HepG2 (cell line): ENCODE results near the gene GPS1. TPM values are rescaled to one million over a fixed set of nuclear protein-coding genes. Genes with fewer than 3 reads are reported as not detected.

Experiments used
- ATAC-seq: fragments of 200-7000 bp; cut with Tn5 transposase; 3 replicates; pipeline ENCODE4 v1.9.1; 2020; ENCODE audit warnings: mild to moderate bottlenecking, moderate library complexity
- BruUV-seq: library from RNA; stranded (reverse); fragments of 400-500 nt; replicated peaks from 2 replicates; lab custom pipeline; 2021; lab: Mats Ljungman, UMichigan
- CTCF ChIA-PET: fragments of 300-600 bp; formaldehyde crosslinking; extraction: SDS; loops from one replicate; lab custom pipeline; 2021; ENCODE audit warnings: low total read pairs, inconsistent platforms, low intra/inter-chr PET ratio; lab: Yijun Ruan, JAX
- POLR2A ChIA-PET: fragments of 350-600 bp; sonication (Branson Sonifier 250); formaldehyde crosslinking; loops from one replicate; lab custom pipeline; 2020; ENCODE audit warnings: antibody characterized with exemption, inconsistent platforms; lab: Yijun Ruan, JAX
- DNase-seq: peaks from one replicate; pipeline ENCODE4 v3.0.0-alpha.2; 2015; ENCODE audit warnings: low spot score
- FAIRE-seq: peaks from 3 replicates; lab custom pipeline; 2011; peaks lifted over from hg19 to GRCh38; lab: Jason Lieb, UNC
- H2AFZ ChIP-seq: one replicate; pipeline ENCODE4 v1.6.1; 2011; ENCODE audit warnings: low read length, inconsistent platforms
- H3K27ac ChIP-seq: fragments of 300-600 bp; 3 replicates; pipeline ENCODE4 v1.8.0; 2011; ENCODE audit warnings: mixed run types, mild to moderate bottlenecking, mixed read lengths, low read length, inconsistent platforms; ENCODE audit not compliant: insufficient read depth; ENCODE audit errors: extremely low read length
- H3K27me3 ChIP-seq, 2 experiments: fragments of 200-600 bp in 1 of 2; 2 replicates in 1 of 2; 3 replicates in 1 of 2; pipeline versions ENCODE4 v1.6.0 to v1.8.0; 2011; ENCODE audit warnings: low read length in 2 of 2, mild to moderate bottlenecking in 2 of 2, moderate library complexity in 2 of 2, inconsistent platforms in 1 of 2; ENCODE audit not compliant: insufficient read depth in 2 of 2, control insufficient read depth in 1 of 2
- H3K36me3 ChIP-seq, 2 experiments: fragments of 200-600 bp in 1 of 2; replicated peaks in 1 of 2; 2 replicates in 1 of 2; 3 replicates in 1 of 2; pipeline versions ENCODE4 v1.5.1 to v1.8.0; 2011; ENCODE audit warnings: low read length in 2 of 2, inconsistent platforms in 1 of 2; ENCODE audit not compliant: insufficient read depth in 2 of 2, control insufficient read depth in 1 of 2
- H3K4me1 ChIP-seq: 2 replicates; pipeline ENCODE4 v1.5.1; 2012; ENCODE audit warnings: low read length, inconsistent platforms; ENCODE audit not compliant: insufficient read depth
- H3K4me2 ChIP-seq: 2 replicates; pipeline ENCODE4 v1.6.0; 2011; ENCODE audit warnings: low read depth, low read length, inconsistent platforms
- H3K4me3 ChIP-seq, 3 experiments: fragments of 200-600 bp in 1 of 3; sonication (generic), shearing (Covaris generic) in 1 of 3; replicated peaks in 1 of 3; 2 replicates each; pipeline ENCODE4 v1.5.1; 2011 to 2016; ENCODE audit warnings: low read length in 3 of 3, inconsistent platforms in 2 of 3, low read depth in 2 of 3, mild to moderate bottlenecking in 2 of 3, control low read depth in 1 of 3, mixed read lengths in 1 of 3; ENCODE audit not compliant: insufficient read depth in 1 of 3
- H3K79me2 ChIP-seq: one replicate; pipeline ENCODE4 v1.6.1; 2011; ENCODE audit warnings: low read length, inconsistent platforms; ENCODE audit not compliant: insufficient read depth
- H3K9ac ChIP-seq: 2 replicates; pipeline ENCODE4 v1.6.0; 2011; ENCODE audit warnings: mild to moderate bottlenecking, low read depth, low read length, inconsistent platforms; ENCODE audit not compliant: insufficient read depth
- H3K9me3 ChIP-seq: 2 replicates; pipeline ENCODE4 v1.5.1; 2012; ENCODE audit warnings: mild to moderate bottlenecking, low read length
- H4K20me1 ChIP-seq: 2 replicates; pipeline ENCODE4 v1.6.0; 2011; ENCODE audit warnings: inconsistent platforms, mild to moderate bottlenecking, low read length, moderate library complexity; ENCODE audit not compliant: insufficient read depth
- AFF4 ChIP-seq: sonication (generic); formaldehyde crosslinking; IDR thresholded peaks from 2 replicates; pipeline ENCODE4 v1.4.0; 2020; ENCODE audit warnings: missing genetic modification reagents
- CTCF ChIP-seq: sonication (generic); formaldehyde crosslinking; IDR thresholded peaks from 2 replicates; pipeline ENCODE4 v1.5.0; 2020; ENCODE audit warnings: mild to moderate bottlenecking, missing genetic modification reagents, moderate library complexity
- ETV5 ChIP-seq: IDR thresholded peaks from 2 replicates; pipeline ENCODE4 v1.6.1; 2018; ENCODE audit warnings: missing biosample characterization, missing genetic modification reagents, inconsistent platforms, borderline replicate concordance
- MNT ChIP-seq: fragments of 450-650 bp; IDR thresholded peaks from 2 replicates; pipeline ENCODE4 v1.6.1; 2016
- ZBTB7A ChIP-seq: sonication (generic); formaldehyde crosslinking; IDR thresholded peaks from 2 replicates; pipeline ENCODE4 v1.8.0; 2022; ENCODE audit warnings: mild to moderate bottlenecking, missing genetic modification reagents
- ZFP91 ChIP-seq: sonication (generic); formaldehyde crosslinking; IDR thresholded peaks from 2 replicates; pipeline ENCODE4 v1.9.0; 2022; ENCODE audit warnings: missing genetic modification reagents, mild to moderate bottlenecking, borderline replicate concordance
- ZNF180 ChIP-seq: sonication (generic); formaldehyde crosslinking; IDR thresholded peaks from 2 replicates; pipeline ENCODE4 v1.4.0; 2020; ENCODE audit warnings: low read depth, missing genetic modification reagents, borderline replicate concordance
- ZNF432 ChIP-seq: sonication (generic); formaldehyde crosslinking; IDR thresholded peaks from 2 replicates; pipeline ENCODE4 v1.5.0; 2020; ENCODE audit warnings: missing genetic modification reagents, mild to moderate bottlenecking, borderline replicate concordance
- WGBS: methylation state at CpG from one replicate; pipeline ENCODE4 v1.1.6; 2017; ENCODE audit warnings: low lambda C conversion rate; 5-methylcytosine and 5-hydroxymethylcytosine counted together
- in situ Hi-C: cut with HindIII; loops from 2 replicates; pipeline ENCODE4 v1.10.0; 2017; ENCODE audit warnings: low pct_unique_long_range_greater_than_20kb; ENCODE audit not compliant: extremely low pct_ligation_motif_present
- intact Hi-C: fragments of 100-400 bp; cut with micrococcal nuclease; formaldehyde crosslinking; loops from one replicate; pipeline ENCODE4 v1.10.0; 2022; ENCODE audit not compliant: unreplicated experiment
- polyA plus RNA-seq, 8 experiments: library from polyadenylated mRNA; depleted of rRNA in 3 of 8; stranded (reverse) in 7 of 8; unstranded in 1 of 8; fragments of >200 nt; fragmentation: Illumina TruSeq in 4 of 8; extraction: Trizol in 4 of 8; gene quantifications; 2 replicates each; pipeline versions ENCODE4 v1.2.1 to v1.2.3, GENCODE V29; 2011 to 2016; ENCODE audit warnings: low read depth in 4 of 8, missing spikeins in 1 of 8, mixed read lengths in 1 of 8; ENCODE audit not compliant: insufficient read depth in 1 of 8
- total RNA-seq, 5 experiments: library from RNA; depleted of rRNA; stranded (reverse); fragments of >200 nt; fragmentation: Illumina TruSeq; extraction: Trizol; gene quantifications; 2 replicates each; pipeline ENCODE4 v1.2.3, GENCODE V29; 2016; ENCODE audit warnings: low read depth in 1 of 5

GPS1 gene
- total and polyA plus RNA-seq, 2 of the 13 experiments (the other 11 are each of a cell fraction or from before 2014, with no cell fraction given), result 124 to 128 TPM

GRCh38 chr17:82042649-82043048 is 9.0 kb upstream of the GPS1 start (continued):
- no peak for TF ChIP-seq ZNF432 (CRISPR knock-in tag)
- 0 out of 2 replicates have a peak, but pooled peaks have one; percentile 33 for TF ChIP-seq ZBTB7A (CRISPR knock-in tag)
- TF ChIP-seq MNT, result peak; percentile 82
- no peak for TF ChIP-seq AFF4

GRCh38 chr17:82043507-82043906 is 8.2 kb upstream of the GPS1 start:
- Histone ChIP-seq H3K27me3 (no peaks in the 10 kb centered on the region), H3K9ac (no peak overlapping the region), H4K20me1 (no peaks in the 10 kb centered on the region), H2AFZ (no peak overlapping the region), H3K79me2 (no peaks in the 10 kb centered on the region), H3K9me3 (no peaks in the 10 kb centered on the region), H3K4me3 (no peak overlapping the region), H3K36me3 (peaks cover 3 to 16% of the 10 kb centered on the region in 2 experiments; a peak in 3 of 5 replicates), H3K27ac (no peak overlapping the region), H3K4me1 (peaks cover 51% of the 10 kb centered on the region), H3K4me2 (no peak overlapping the region)
- ATAC-seq (peak; percentile 58), FAIRE-seq (no peak), DNase-seq (no peak)
- no TSS peak for BruUV-seq
- 65% methylated on average over 15 of the region's 16 CpGs for WGBS
- ChIA-PET POLR2A (interaction anchor here (0.8 to 2.6 kb wide), 4 partner anchors 8 to 107 kb away, joined by 3 to 12 read pairs (median 3); partner anchors contain the start of genes GPS1, PYCR1 and RFNG), CTCF (no interaction called here)
- intact Hi-C loops, result no loop called here
- in situ Hi-C loops, result no loop called here
- TF ChIP-seq ZNF180, result no peak
- 0 out of 2 replicates have a peak, but pooled peaks have one; percentile 9 for TF ChIP-seq CTCF (CRISPR knock-in tag)
- TF ChIP-seq ETV5 (CRISPR knock-in tag), result peak; percentile 25; the same call in 1 of the 2 replicates
- TF ChIP-seq ZFP91 (CRISPR knock-in tag), result peak; percentile 38; the same call in 1 of the 2 replicates
